Pancreas (tissue), 10 donors: ENCODE data around the gene STX2. TPM values are rescaled to one million over a fixed set of nuclear protein-coding genes. Genes with fewer than 3 reads are reported as not detected.
"Not testable (repeated sequence)": the region's sequence is repeated elsewhere in the genome, so short reads cannot be mapped to it uniquely, and the experiment has no call there.

Experiments used
- ATAC-seq, 4 donors: fragments of 200-7000 bp; cut with Tn5 transposase; one replicate each; pipeline versions ENCODE4 v1.8.0 to v1.9.1; 2020; ENCODE audit warnings: mild to moderate bottlenecking in 4 of 4, moderate library complexity in 4 of 4
- DNase-seq, 6 donors: peaks; one replicate each; pipeline ENCODE4 v3.0.0-alpha.2; 2020
- FAIRE-seq: peaks from 2 replicates; lab custom pipeline; 2012; peaks lifted over from hg19 to GRCh38; lab: Jason Lieb, UNC
- H3K27ac ChIP-seq, 4 donors: fragments of 200-600 bp; sonication (generic); 1 replicate in 3 of 4; 2 replicates in 1 of 4; pipeline versions ENCODE4 v1.5.0 to v1.8.0; 2020
- H3K27me3 ChIP-seq, 4 donors: fragments of 200-600 bp; one replicate each; pipeline ENCODE4 v1.8.0; 2021
- H3K36me3 ChIP-seq, 3 donors: fragments of 200-600 bp; sonication (generic) in 1 of 3; one replicate each; pipeline versions ENCODE4 v1.5.0 to v1.8.0; 2020 to 2021
- H3K4me1 ChIP-seq, 3 donors: fragments of 200-600 bp; one replicate each; pipeline ENCODE4 v1.8.0; 2021
- H3K4me3 ChIP-seq, 4 donors: fragments of 200-600 bp; sonication (generic) in 2 of 4; one replicate each; pipeline versions ENCODE4 v1.5.0 to v1.8.0; 2020 to 2021
- H3K9me3 ChIP-seq, 4 donors: fragments of 200-600 bp; one replicate each; pipeline ENCODE4 v1.8.0; 2021
- CTCF ChIP-seq, 4 donors: fragments of 200-600 bp; sonication (generic) in 3 of 4; IDR thresholded peaks; one replicate each; pipeline versions ENCODE4 v1.5.0 to v1.8.0; 2021; ENCODE audit warnings: antibody characterized with exemption in 4 of 4
- WGBS, 2 donors: extraction: QIAGEN DNeasy Blood & Tissue Kit; methylation state at CpG; one replicate each; pipeline ENCODE4 v1.1.7; 2013; 5-methylcytosine and 5-hydroxymethylcytosine counted together
- intact Hi-C, 3 donors: fragments of 100-400 bp; cut with DNase I; formaldehyde crosslinking; loops; one replicate each; pipeline versions ENCODE4 v1.11.1 to v1.14.2; 2022
- polyA plus RNA-seq, 2 donors: library from polyadenylated mRNA; stranded (reverse); fragments of 200-250 nt; gene quantifications; one replicate each; pipeline ENCODE4 v1.2.3, GENCODE V29; 2013
- total RNA-seq, 6 donors: library from RNA; stranded (reverse); fragmentation: NEBNext Ultra II Directional in 4 of 6; extraction: Animal tissue kit (Norgen Biotek cat#: 25700) in 4 of 6; gene quantifications; one replicate each; pipeline versions ENCODE4 v1.2.1 to v1.2.4, GENCODE V29; 2021 to 2023
- donor health status: healthy with polysubstance abuse.
- donor health status: DM: no; HTN: no; CAD: no; lungs with moderate emphysema.
- donor health status: DM: no; HTN: no; CAD: no.
- donor health status: control.
- donor health status: control.
- donor health status: Bipolar disorder and iron deficiency.
- donor health status: DM: yes; HTN: yes; CAD: no.
- donor health status: DM: no; HTN: no; CAD: no.
- donor health status: DM: no; HTN: no; CAD: no.
- donor health status: DM: yes; HTN: yes; CAD: no.

The STX2 gene
- total and polyA plus RNA-seq, 8 donors, result 4.8 to 16.8 (median 6.9) TPM

- peak; percentile 44 to 76 (median 54) for ATAC-seq
- intact Hi-C loops, result no loop called here
- WGBS, 2 donors, result 49 to 50% methylated on average over 30 to 31 of the region's 31 CpGs
- H3K27ac ChIP-seq, result peak overlapping the region; percentile 63 to 86 (median 76)
- peaks cover 0 to 17% (median 8%) of the 10 kb centered on the region in 3 donors for H3K4me1 ChIP-seq
- no peak for FAIRE-seq
- no peaks in the 10 kb centered on the region for H3K9me3 ChIP-seq
- TF ChIP-seq CTCF (IDR thresholded peaks at IDR 0.05), result peak in 3 of 4 donors; percentile 10 to 24 (median 17)
- H3K27me3 ChIP-seq, result no peaks in the 10 kb centered on the region
- peak overlapping the region in 2 of 4 donors; percentile 80 to 88 for H3K4me3 ChIP-seq
- DNase-seq, result peak; percentile 25 to 75 (median 57)
- H3K36me3 ChIP-seq, result peaks cover 0 to 20% (median 10%) of the 10 kb centered on the region in 3 donors
Measured at GRCh38 chr12:130870442-130871285, 31.6 kb upstream of the STX2 start.

- H3K27ac ChIP-seq, result no peak overlapping the region
- no peak overlapping the region for H3K4me3 ChIP-seq
- no peak for TF ChIP-seq CTCF (IDR thresholded peaks at IDR 0.05)
- H3K36me3 ChIP-seq, result no peaks in the 10 kb centered on the region
- H3K4me1 ChIP-seq, result peaks cover 0 to 6% (median 2%) of the 10 kb centered on the region in 3 donors
- no peaks in the 10 kb centered on the region for H3K27me3 ChIP-seq
- intact Hi-C loops, result no loop called here
- WGBS, 2 donors, result 31% methylated on average over 4 of the region's 4 CpGs
- H3K9me3 ChIP-seq, result no peaks in the 10 kb centered on the region
- ATAC-seq (no peak), FAIRE-seq (no peak), DNase-seq (no peak)
Measured at GRCh38 chr12:130868412-130868811, 29.4 kb upstream of the STX2 start.

- FAIRE-seq (no peak), DNase-seq (no peak), ATAC-seq (no peak)
- H3K9me3 ChIP-seq, result no peaks in the 10 kb centered on the region
- TF ChIP-seq CTCF (IDR thresholded peaks at IDR 0.05), result no peak
- no peaks in the 10 kb centered on the region for H3K27me3 ChIP-seq
- 66 to 68% methylated on average over 5 of the region's 5 CpGs for WGBS, 2 donors
- H3K4me3 ChIP-seq, result no peak overlapping the region
- H3K27ac ChIP-seq, result no peak overlapping the region
- intact Hi-C loops, result no loop called here
- no peaks in the 10 kb centered on the region for H3K4me1 ChIP-seq
- no peaks in the 10 kb centered on the region for H3K36me3 ChIP-seq
Measured at GRCh38 chr12:130863298-130863697, 24.2 kb upstream of the STX2 start.

GRCh38 chr12:130862771-130863170 is 23.7 kb upstream of the STX2 start:
- intact Hi-C loops, H3K4me1 ChIP-seq, H3K9me3 ChIP-seq, H3K36me3 ChIP-seq, H3K27me3 ChIP-seq, DNase-seq, H3K27ac ChIP-seq, FAIRE-seq, H3K4me3 ChIP-seq, ATAC-seq: not testable (repeated sequence)
- WGBS, 2 donors, result 89 to 92% methylated on average over 8 of the region's 8 CpGs

GRCh38 chr12:130862161-130862560 is 23.1 kb upstream of the STX2 start:
- H3K27ac ChIP-seq, result no peak overlapping the region
- H3K4me3 ChIP-seq, result no peak overlapping the region
- DNase-seq (no peak), FAIRE-seq (no peak), ATAC-seq (no peak)
- TF ChIP-seq CTCF (IDR thresholded peaks at IDR 0.05), result no peak
- no peaks in the 10 kb centered on the region for H3K9me3 ChIP-seq
- H3K36me3 ChIP-seq, result no peaks in the 10 kb centered on the region
- no peaks in the 10 kb centered on the region for H3K27me3 ChIP-seq
- 72 to 91% methylated on average over 4 of the region's 4 CpGs for WGBS, 2 donors
- intact Hi-C loops, result no loop called here
- H3K4me1 ChIP-seq, result no peaks in the 10 kb centered on the region
